ENCODE measurements around the gene LRIT2.

Gene LRIT2

GRCh38 chr10:84241185-84241790 lies 15.9 kb upstream of the LRIT2 start, which contains the start of gene LRIT1:
TSS of gene LRIT1 (minus strand) at chr10:84241546. CDS start at chr10:84241439, 107 bp downstream.
- no peak for DNase-seq

- DNase-seq: no peak
These were observed 13.6 kb upstream of the LRIT2 start for GRCh38 chr10:84238909-84239308.

GRCh38 chr10:84237199-84238051 lies 12.1 kb upstream of the LRIT2 start:
- DNase-seq: peak; percentile 18

GRCh38 chr10:84236807-84237198 lies 11.5 kb upstream of the LRIT2 start:
- DNase-seq: no peak

GRCh38 chr10:84235096-84235495 lies 9.8 kb upstream of the LRIT2 start:
- DNase-seq: no peak

GRCh38 chr10:84234479-84234878 lies 9.1 kb upstream of the LRIT2 start:
- no peak for DNase-seq

- no peak for DNase-seq
These were observed 8.6 kb upstream of the LRIT2 start for GRCh38 chr10:84233940-84234339.

GRCh38 chr10:84232376-84232775 lies 7.0 kb upstream of the LRIT2 start:
- no peak for DNase-seq

GRCh38 chr10:84230359-84230758 lies 5.0 kb upstream of the LRIT2 start:
- DNase-seq: no peak

GRCh38 chr10:84227810-84228209 lies 2.5 kb upstream of the LRIT2 start:
- no peak for DNase-seq

- no peak for DNase-seq
These were observed 1.3 kb upstream of the LRIT2 start for GRCh38 chr10:84226616-84227015.

- DNase-seq: peak; percentile 35
These were observed 824 bp downstream of the LRIT2 start for GRCh38 chr10:84224411-84225028.

GRCh38 chr10:84221916-84222315 lies 3.4 kb downstream of the LRIT2 start:
- no peak for DNase-seq

- no peak for DNase-seq
These were observed 7.6 kb downstream of the LRIT2 start for GRCh38 chr10:84217746-84218145.

GRCh38 chr10:84216834-84217233 lies 8.5 kb downstream of the LRIT2 start:
- DNase-seq: no peak

- DNase-seq: peak; percentile 65
These were observed 10.6 kb downstream of the LRIT2 start for GRCh38 chr10:84214612-84215235.

- no peak for DNase-seq
These were observed 11.2 kb downstream of the LRIT2 start for GRCh38 chr10:84214046-84214572.

GRCh38 chr10:84213076-84213475 lies 12.3 kb downstream of the LRIT2 start:
- no peak for DNase-seq

- no peak for DNase-seq
These were observed 13.3 kb downstream of the LRIT2 start for GRCh38 chr10:84212014-84212413.

GRCh38 chr10:84211566-84211965 lies 13.8 kb downstream of the LRIT2 start:
- DNase-seq: no peak

GRCh38 chr10:84208023-84208422 lies 17.3 kb downstream of the LRIT2 start:
- DNase-seq: no peak

GRCh38 chr10:84205853-84206525 lies 19.4 kb downstream of the LRIT2 start:
- no peak for DNase-seq
